Measurements from ENCODE around the gene IPO13. TPM values are rescaled to one million over a fixed set of nuclear protein-coding genes. Genes with fewer than 3 reads are reported as not detected.

The IPO13 gene
- total and polyA plus RNA-seq, 4 donors = 8.6 to 15.1 (median 10.5) TPM

- no peak for TF ChIP-seq REST (IDR thresholded peaks at IDR 0.05)
- no peak for TF ChIP-seq ZBTB33 (IDR thresholded peaks at IDR 0.05)
- no peak for TF ChIP-seq HNF4G (IDR thresholded peaks at IDR 0.05)
- TF ChIP-seq RXRA (IDR thresholded peaks at IDR 0.05) = no peak
Measured at GRCh38 chr1:43981135-43981491, 34.4 kb downstream of the IPO13 start (continued).

GRCh38 chr1:43981636-43982035, 34.9 kb downstream of the IPO13 start:
- H3K27me3 ChIP-seq (ENCODE audit: control insufficient read depth in 4 of 4, insufficient read depth in 4 of 4, low read length in 3 of 4) = no peaks in the 10 kb centered on the region
- no peak overlapping the region for H3K4me3 ChIP-seq (ENCODE audit: low read depth in 1 of 3, low read length in 3 of 3)
- 97% methylated on average over 20 of the region's 20 CpGs for WGBS
- DNase-seq (ENCODE audit: low spot score) = no peak
- no peak overlapping the region for H3K9ac ChIP-seq (ENCODE audit: low read depth in 1 of 2, low read length in 2 of 2)
- TF ChIP-seq GABPA (IDR thresholded peaks at IDR 0.05 in 1 of 2, conservative IDR thresholded peaks at IDR 0.05 in 1 of 2) (no peak), HNF4G (IDR thresholded peaks at IDR 0.05) (no peak), YY1 (IDR thresholded peaks at IDR 0.05) (no peak), MAX (IDR thresholded peaks at IDR 0.05) (no peak), REST (IDR thresholded peaks at IDR 0.05) (no peak), TAF1 (conservative IDR thresholded peaks at IDR 0.05) (no peak), FOXA1 (IDR thresholded peaks at IDR 0.05) (no peak), SP1 (IDR thresholded peaks at IDR 0.05) (no peak)
- H3K27ac ChIP-seq (ENCODE audit: low read depth in 1 of 2, low read length in 2 of 2) = no peak overlapping the region
- peaks cover 7 to 33% (median 24%) of the 10 kb centered on the region in 4 donors for H3K4me1 ChIP-seq (ENCODE audit: control insufficient read depth in 4 of 4, insufficient read depth in 4 of 4, low read length in 3 of 4)
- peaks cover 0 to 13% (median 4%) of the 10 kb centered on the region in 4 donors for H3K36me3 ChIP-seq (ENCODE audit: control insufficient read depth in 4 of 4, insufficient read depth in 3 of 4, low read depth in 1 of 4, low read length in 3 of 4)
- no peaks in the 10 kb centered on the region for H3K9me3 ChIP-seq (ENCODE audit: control insufficient read depth in 4 of 4, low read length in 3 of 4)

GRCh38 chr1:43982241-43982640, 35.5 kb downstream of the IPO13 start:
- H3K27me3 ChIP-seq (ENCODE audit: control insufficient read depth in 4 of 4, insufficient read depth in 4 of 4, low read length in 3 of 4) = no peaks in the 10 kb centered on the region
- H3K4me1 ChIP-seq (ENCODE audit: control insufficient read depth in 4 of 4, insufficient read depth in 4 of 4, low read length in 3 of 4) = peaks cover 7 to 27% (median 18%) of the 10 kb centered on the region in 4 donors
- H3K27ac ChIP-seq (ENCODE audit: low read depth in 1 of 2, low read length in 2 of 2) = no peak overlapping the region
- no peak for DNase-seq (ENCODE audit: low spot score)
- H3K9ac ChIP-seq (ENCODE audit: low read depth in 1 of 2, low read length in 2 of 2) = no peak overlapping the region
- 97% methylated on average over 8 of the region's 8 CpGs for WGBS
- no peaks in the 10 kb centered on the region for H3K9me3 ChIP-seq (ENCODE audit: control insufficient read depth in 4 of 4, low read length in 3 of 4)
- H3K36me3 ChIP-seq (ENCODE audit: control insufficient read depth in 4 of 4, insufficient read depth in 3 of 4, low read depth in 1 of 4, low read length in 3 of 4) = peaks cover 0 to 8% (median under 1%) of the 10 kb centered on the region in 4 donors
- H3K4me3 ChIP-seq (ENCODE audit: low read depth in 1 of 3, low read length in 3 of 3) = no peak overlapping the region
- TF ChIP-seq ATF3 (IDR thresholded peaks at IDR 0.05) (no peak), FOXA1 (IDR thresholded peaks at IDR 0.05) (no peak), HNF4A (conservative IDR thresholded peaks at IDR 0.05) (no peak), JUND (IDR thresholded peaks at IDR 0.05) (no peak), ZBTB33 (IDR thresholded peaks at IDR 0.05) (no peak), CTCF (IDR thresholded peaks at IDR 0.05; ENCODE audit: low read depth, low read length, missing input control) (no peak), FOXA2 (IDR thresholded peaks at IDR 0.05) (no peak), HNF4G (IDR thresholded peaks at IDR 0.05) (no peak), NR2F2 (IDR thresholded peaks at IDR 0.05) (no peak), SP1 (IDR thresholded peaks at IDR 0.05) (no peak), RAD21 (IDR thresholded peaks at IDR 0.05) (no peak)

Measured in liver (tissue), 9 donors.